ENCODE measurements around the gene PPIE.

- TF ChIP-seq POLR2A (IDR thresholded peaks at IDR 0.05; ENCODE audit: control extremely low read depth in 1 of 2, low read depth in 2 of 2, low read length in 2 of 2): no peak
- no peak for TF ChIP-seq POLR2AphosphoS5 (IDR thresholded peaks at IDR 0.05; ENCODE audit: low read depth, low read length)
- no peak for TF ChIP-seq CEBPB (IDR thresholded peaks at IDR 0.05; ENCODE audit: low read depth, low read length)
- TF ChIP-seq JUND (IDR thresholded peaks at IDR 0.05; ENCODE audit: low read length): no peak
- TF ChIP-seq CBX8 (IDR thresholded peaks at IDR 0.05; ENCODE audit: borderline replicate concordance, low read depth, low read length): no peak
- no peak for TF ChIP-seq RFX5 (IDR thresholded peaks at IDR 0.05; ENCODE audit: borderline replicate concordance, low read depth, low read length)
- no peak for TF ChIP-seq EZH2 (IDR thresholded peaks at IDR 0.05; ENCODE audit: low read depth, low read length, severe bottlenecking)
- TF ChIP-seq SAP30 (IDR thresholded peaks at IDR 0.05; ENCODE audit: insufficient read depth, insufficient replicate concordance, low read length): no peak
- TF ChIP-seq, protein P1, sequence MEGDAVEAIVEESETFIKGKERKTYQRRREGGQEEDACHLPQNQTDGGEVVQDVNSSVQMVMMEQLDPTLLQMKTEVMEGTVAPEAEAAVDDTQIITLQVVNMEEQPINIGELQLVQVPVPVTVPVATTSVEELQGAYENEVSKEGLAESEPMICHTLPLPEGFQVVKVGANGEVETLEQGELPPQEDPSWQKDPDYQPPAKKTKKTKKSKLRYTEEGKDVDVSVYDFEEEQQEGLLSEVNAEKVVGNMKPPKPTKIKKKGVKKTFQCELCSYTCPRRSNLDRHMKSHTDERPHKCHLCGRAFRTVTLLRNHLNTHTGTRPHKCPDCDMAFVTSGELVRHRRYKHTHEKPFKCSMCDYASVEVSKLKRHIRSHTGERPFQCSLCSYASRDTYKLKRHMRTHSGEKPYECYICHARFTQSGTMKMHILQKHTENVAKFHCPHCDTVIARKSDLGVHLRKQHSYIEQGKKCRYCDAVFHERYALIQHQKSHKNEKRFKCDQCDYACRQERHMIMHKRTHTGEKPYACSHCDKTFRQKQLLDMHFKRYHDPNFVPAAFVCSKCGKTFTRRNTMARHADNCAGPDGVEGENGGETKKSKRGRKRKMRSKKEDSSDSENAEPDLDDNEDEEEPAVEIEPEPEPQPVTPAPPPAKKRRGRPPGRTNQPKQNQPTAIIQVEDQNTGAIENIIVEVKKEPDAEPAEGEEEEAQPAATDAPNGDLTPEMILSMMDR (IDR thresholded peaks at IDR 0.05; ENCODE audit: control extremely low read depth in 1 of 3, insufficient read depth in 1 of 3, low read depth in 1 of 3, low read length in 3 of 3): no peak
- no peak for TF ChIP-seq GABPA (IDR thresholded peaks at IDR 0.05; ENCODE audit: borderline replicate concordance, insufficient read depth, low read length)
- no peak for TF ChIP-seq CHD2 (IDR thresholded peaks at IDR 0.05; ENCODE audit: low read length)
These were observed 22.3 kb downstream of the PPIE start for GRCh38 chr1:39761016-39761415.
